Nephron progenitor cell (in vitro differentiated cells): Measurements from ENCODE around the gene FEN1.

ENCODE experiments used
- DNase-seq: peaks from one replicate; pipeline ENCODE4 v3.0.0; 2021
- H3K27ac Mint-ChIP-seq: 2 replicates; pipeline ENCODE4 v1.8.0; 2021; ENCODE audit warnings: mild to moderate bottlenecking, moderate library complexity, mixed read lengths
- H3K27me3 Mint-ChIP-seq: 2 replicates; pipeline ENCODE4 v1.8.0; 2021; ENCODE audit warnings: mild to moderate bottlenecking, low read depth, mixed read lengths; ENCODE audit not compliant: poor library complexity
- H3K36me3 Mint-ChIP-seq: 2 replicates; pipeline ENCODE4 v1.8.0; 2021; ENCODE audit warnings: low read depth, mixed read lengths
- H3K4me1 Mint-ChIP-seq: 2 replicates; pipeline ENCODE4 v1.8.0; 2021; ENCODE audit warnings: mixed read lengths
- H3K4me3 Mint-ChIP-seq: 2 replicates; pipeline ENCODE4 v1.8.0; 2021; ENCODE audit warnings: mild to moderate bottlenecking, moderate library complexity, mixed read lengths
- H3K9me3 Mint-ChIP-seq: 2 replicates; pipeline ENCODE4 v1.8.0; 2021; ENCODE audit warnings: mild to moderate bottlenecking, moderate library complexity, mixed read lengths
- TF ChIP-seq, protein P1 (sequence below): fragments of 200-600 bp; sonication (generic); IDR thresholded peaks from 2 replicates; pipeline ENCODE4 v1.5.0; 2021; ENCODE audit warnings: antibody characterized with exemption

Gene FEN1

GRCh38 chr11:61833471-61833870 is 40.8 kb downstream of the FEN1 start:
- peaks cover 51% of the 10 kb centered on the region for H3K36me3 Mint-ChIP-seq
- no peak for DNase-seq
- no peaks in the 10 kb centered on the region for H3K27me3 Mint-ChIP-seq
- H3K4me1 Mint-ChIP-seq = peaks cover 73% of the 10 kb centered on the region
- H3K9me3 Mint-ChIP-seq = no peaks in the 10 kb centered on the region
- H3K27ac Mint-ChIP-seq = peak overlapping the region; percentile 97
- TF ChIP-seq, protein P1, sequence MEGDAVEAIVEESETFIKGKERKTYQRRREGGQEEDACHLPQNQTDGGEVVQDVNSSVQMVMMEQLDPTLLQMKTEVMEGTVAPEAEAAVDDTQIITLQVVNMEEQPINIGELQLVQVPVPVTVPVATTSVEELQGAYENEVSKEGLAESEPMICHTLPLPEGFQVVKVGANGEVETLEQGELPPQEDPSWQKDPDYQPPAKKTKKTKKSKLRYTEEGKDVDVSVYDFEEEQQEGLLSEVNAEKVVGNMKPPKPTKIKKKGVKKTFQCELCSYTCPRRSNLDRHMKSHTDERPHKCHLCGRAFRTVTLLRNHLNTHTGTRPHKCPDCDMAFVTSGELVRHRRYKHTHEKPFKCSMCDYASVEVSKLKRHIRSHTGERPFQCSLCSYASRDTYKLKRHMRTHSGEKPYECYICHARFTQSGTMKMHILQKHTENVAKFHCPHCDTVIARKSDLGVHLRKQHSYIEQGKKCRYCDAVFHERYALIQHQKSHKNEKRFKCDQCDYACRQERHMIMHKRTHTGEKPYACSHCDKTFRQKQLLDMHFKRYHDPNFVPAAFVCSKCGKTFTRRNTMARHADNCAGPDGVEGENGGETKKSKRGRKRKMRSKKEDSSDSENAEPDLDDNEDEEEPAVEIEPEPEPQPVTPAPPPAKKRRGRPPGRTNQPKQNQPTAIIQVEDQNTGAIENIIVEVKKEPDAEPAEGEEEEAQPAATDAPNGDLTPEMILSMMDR = no peak
- H3K4me3 Mint-ChIP-seq = peak overlapping the region; percentile 58

GRCh38 chr11:61833926-61834277 is 41.2 kb downstream of the FEN1 start:
- TF ChIP-seq, protein P1 = no peak
- no peaks in the 10 kb centered on the region for H3K9me3 Mint-ChIP-seq
- H3K36me3 Mint-ChIP-seq = peaks cover 55% of the 10 kb centered on the region
- DNase-seq = no peak
- no peaks in the 10 kb centered on the region for H3K27me3 Mint-ChIP-seq
- H3K4me3 Mint-ChIP-seq = peak overlapping the region; percentile 58
- peak overlapping the region; percentile 97 for H3K27ac Mint-ChIP-seq
- H3K4me1 Mint-ChIP-seq = peaks cover 73% of the 10 kb centered on the region

GRCh38 chr11:61834278-61835048 is 41.8 kb downstream of the FEN1 start:
- peaks cover 61% of the 10 kb centered on the region for H3K36me3 Mint-ChIP-seq
- no peak for DNase-seq
- H3K27me3 Mint-ChIP-seq = no peaks in the 10 kb centered on the region
- H3K27ac Mint-ChIP-seq = peak overlapping the region; percentile 97
- no peak overlapping the region for H3K4me3 Mint-ChIP-seq
- H3K4me1 Mint-ChIP-seq = peaks cover 70% of the 10 kb centered on the region
- H3K9me3 Mint-ChIP-seq = no peaks in the 10 kb centered on the region
- TF ChIP-seq, protein P1 = no peak

- peaks cover 75% of the 10 kb centered on the region for H3K36me3 Mint-ChIP-seq
- H3K9me3 Mint-ChIP-seq = no peaks in the 10 kb centered on the region
- DNase-seq = no peak
- H3K27ac Mint-ChIP-seq = no peak overlapping the region
- TF ChIP-seq, protein P1 = no peak
- peaks cover 52% of the 10 kb centered on the region for H3K4me1 Mint-ChIP-seq
- H3K4me3 Mint-ChIP-seq = no peak overlapping the region
- no peaks in the 10 kb centered on the region for H3K27me3 Mint-ChIP-seq
These were observed 43.5 kb downstream of the FEN1 start for GRCh38 chr11:61836193-61836592.

DNA sequence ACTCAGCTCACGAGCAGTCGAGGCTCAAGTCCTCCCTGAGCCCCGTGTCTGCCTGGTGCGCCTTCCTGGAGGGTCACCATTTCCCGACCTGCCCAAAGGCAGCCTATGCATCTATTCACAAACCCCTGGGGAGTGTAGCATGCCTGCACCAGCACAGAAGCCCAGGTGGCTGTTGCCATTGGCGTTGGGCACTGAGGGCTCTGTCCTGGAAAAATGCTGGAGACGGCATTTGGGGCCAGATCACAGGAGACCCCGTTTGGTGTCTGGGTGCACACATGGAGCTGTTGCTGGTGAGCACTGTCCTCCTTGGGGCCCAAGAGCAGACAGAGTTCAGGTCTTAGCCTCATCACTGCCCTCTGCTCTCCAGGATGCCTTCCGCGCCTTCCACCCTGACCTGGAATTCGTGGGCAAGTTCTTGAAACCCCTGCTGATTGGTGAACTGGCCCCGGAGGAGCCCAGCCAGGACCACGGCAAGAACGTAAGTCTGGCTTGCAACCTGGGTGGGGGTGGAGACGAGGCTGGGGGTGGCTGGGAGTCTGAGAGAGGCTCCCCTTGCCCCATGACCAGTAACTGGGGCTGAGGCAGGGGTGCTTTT is 44.8 kb downstream of the FEN1 start:
- Mint-ChIP-seq H3K36me3 (peaks cover 81% of the 10 kb centered on the region), H3K27ac (no peak overlapping the region), H3K4me1 (peaks cover 39% of the 10 kb centered on the region), H3K27me3 (no peaks in the 10 kb centered on the region), H3K9me3 (no peaks in the 10 kb centered on the region), H3K4me3 (no peak overlapping the region)
- DNase-seq = no peak
- TF ChIP-seq, protein P1 = no peak

GRCh38 chr11:61838501-61838900 is 45.8 kb downstream of the FEN1 start:
- TF ChIP-seq, protein P1 = no peak
- H3K4me3 Mint-ChIP-seq = no peak overlapping the region
- no peaks in the 10 kb centered on the region for H3K9me3 Mint-ChIP-seq
- H3K27me3 Mint-ChIP-seq = no peaks in the 10 kb centered on the region
- peaks cover 29% of the 10 kb centered on the region for H3K4me1 Mint-ChIP-seq
- H3K27ac Mint-ChIP-seq = peak overlapping the region; percentile 50
- DNase-seq = no peak
- peaks cover 78% of the 10 kb centered on the region for H3K36me3 Mint-ChIP-seq
